ENCODE results near the gene ZKSCAN1.

GRCh38 chr7:100051611-100052010 is 36.2 kb downstream of the ZKSCAN1 start:
- TF ChIP-seq, protein P1, sequence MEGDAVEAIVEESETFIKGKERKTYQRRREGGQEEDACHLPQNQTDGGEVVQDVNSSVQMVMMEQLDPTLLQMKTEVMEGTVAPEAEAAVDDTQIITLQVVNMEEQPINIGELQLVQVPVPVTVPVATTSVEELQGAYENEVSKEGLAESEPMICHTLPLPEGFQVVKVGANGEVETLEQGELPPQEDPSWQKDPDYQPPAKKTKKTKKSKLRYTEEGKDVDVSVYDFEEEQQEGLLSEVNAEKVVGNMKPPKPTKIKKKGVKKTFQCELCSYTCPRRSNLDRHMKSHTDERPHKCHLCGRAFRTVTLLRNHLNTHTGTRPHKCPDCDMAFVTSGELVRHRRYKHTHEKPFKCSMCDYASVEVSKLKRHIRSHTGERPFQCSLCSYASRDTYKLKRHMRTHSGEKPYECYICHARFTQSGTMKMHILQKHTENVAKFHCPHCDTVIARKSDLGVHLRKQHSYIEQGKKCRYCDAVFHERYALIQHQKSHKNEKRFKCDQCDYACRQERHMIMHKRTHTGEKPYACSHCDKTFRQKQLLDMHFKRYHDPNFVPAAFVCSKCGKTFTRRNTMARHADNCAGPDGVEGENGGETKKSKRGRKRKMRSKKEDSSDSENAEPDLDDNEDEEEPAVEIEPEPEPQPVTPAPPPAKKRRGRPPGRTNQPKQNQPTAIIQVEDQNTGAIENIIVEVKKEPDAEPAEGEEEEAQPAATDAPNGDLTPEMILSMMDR (IDR thresholded peaks at IDR 0.05) = no peak
- no peak for TF ChIP-seq POLR2A (IDR thresholded peaks at IDR 0.05)

All from esophagus squamous epithelium (tissue), 4 donors.